Spinal cord (tissue), 10 donors: ENCODE data around the gene C10orf95. TPM values are rescaled to one million over a fixed set of nuclear protein-coding genes. Genes with fewer than 3 reads are reported as not detected.

Experiments
- DNase-seq, 6 donors: peaks; one replicate each; pipeline versions ENCODE4 v3.0.0 to v3.0.0-alpha.2; 2013 to 2015; ENCODE audit warnings: low spot score in 6 of 6, low read depth in 4 of 6
- H3K27ac ChIP-seq: one replicate; pipeline ENCODE4 v1.5.1; 2013; ENCODE audit warnings: low read depth, low read length, control low read depth
- H3K27me3 ChIP-seq: one replicate; pipeline ENCODE4 v1.6.1; 2013; ENCODE audit warnings: low read length; ENCODE audit not compliant: control insufficient read depth, insufficient read depth
- H3K36me3 ChIP-seq: one replicate; pipeline ENCODE4 v1.6.1; 2013; ENCODE audit warnings: low read length; ENCODE audit not compliant: control insufficient read depth, insufficient read depth
- H3K4me1 ChIP-seq: one replicate; pipeline ENCODE4 v1.6.1; 2013; ENCODE audit warnings: low read length; ENCODE audit not compliant: control insufficient read depth, insufficient read depth
- H3K4me3 ChIP-seq: one replicate; pipeline ENCODE4 v1.5.1; 2013; ENCODE audit warnings: low read depth, low read length, control low read depth
- H3K9me3 ChIP-seq: one replicate; pipeline ENCODE4 v1.6.1; 2013; ENCODE audit warnings: low read length; ENCODE audit not compliant: control insufficient read depth, insufficient read depth
- WGBS: methylation state at CpG from one replicate; pipeline ENCODE4 v1.1.5; 2013; ENCODE audit warnings: missing lambda C conversion rate; ENCODE audit not compliant: insufficient coverage; 5-methylcytosine and 5-hydroxymethylcytosine counted together
- polyA plus RNA-seq, 2 donors: library from polyadenylated mRNA; unstranded; fragments of 120-200 nt; gene quantifications; one replicate each; pipeline ENCODE4 v1.2.1, GENCODE V29; 2013; ENCODE audit not compliant: insufficient read length in 2 of 2
- total RNA-seq, 2 donors: library from RNA; depleted of rRNA in 1 of 2; stranded (reverse); fragments of 120-200 nt in 1 of 2; fragments of >200 nt in 1 of 2; gene quantifications; one replicate each; pipeline versions ENCODE4 v1.2.3 to v1.2.4, GENCODE V29; 2013 to 2014
- donor health status: healthy.

The C10orf95 gene
- total and polyA plus RNA-seq, 4 donors = 0.28 to 1.7 (median 0.95) TPM; not detected in 1

DNA sequence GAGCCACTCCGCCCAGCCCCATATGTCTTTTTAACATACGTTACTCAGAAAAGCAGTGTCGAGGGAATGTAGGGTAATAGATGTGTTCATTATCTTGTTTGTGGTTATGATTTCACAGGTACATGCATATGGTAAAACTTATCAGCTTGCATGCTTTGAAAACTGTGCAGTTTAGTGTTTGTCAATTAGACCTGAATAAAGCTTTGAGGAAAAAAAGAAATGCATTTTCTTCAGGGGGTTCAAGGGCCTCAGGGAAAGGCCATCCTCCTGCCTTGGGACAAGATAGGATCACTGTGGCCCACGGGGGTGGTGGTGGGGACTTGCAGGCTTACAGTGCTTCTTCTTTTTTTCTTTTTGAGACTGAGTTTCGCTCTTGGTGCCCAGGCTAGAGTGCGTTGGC, 16.0 kb upstream of the C10orf95 start:
- H3K36me3 ChIP-seq = peaks cover 35% of the 10 kb centered on the region
- no peak for DNase-seq
- WGBS = 79% methylated on average over 2 of the region's 6 CpGs
- H3K27ac ChIP-seq = no peak overlapping the region
- no peak overlapping the region for H3K4me3 ChIP-seq
- H3K27me3 ChIP-seq = no peaks in the 10 kb centered on the region
- no peaks in the 10 kb centered on the region for H3K9me3 ChIP-seq
- peaks cover 10% of the 10 kb centered on the region for H3K4me1 ChIP-seq

- Histone ChIP-seq H3K9me3 (no peaks in the 10 kb centered on the region), H3K4me1 (peaks cover 24% of the 10 kb centered on the region), H3K27me3 (no peaks in the 10 kb centered on the region), H3K27ac (no peak overlapping the region), H3K36me3 (peaks cover 20% of the 10 kb centered on the region), H3K4me3 (no peak overlapping the region)
- WGBS = 79% methylated on average over 1 of the region's 3 CpGs
- no peak for DNase-seq
These were observed 14.1 kb upstream of the C10orf95 start for GRCh38 chr10:102465466-102465865.

GRCh38 chr10:102463983-102464382, 12.6 kb upstream of the C10orf95 start:
- DNase-seq = no peak
- Histone ChIP-seq H3K4me1 (peaks cover 24% of the 10 kb centered on the region), H3K27ac (no peak overlapping the region), H3K9me3 (no peaks in the 10 kb centered on the region), H3K4me3 (no peak overlapping the region), H3K36me3 (peaks cover 8% of the 10 kb centered on the region), H3K27me3 (no peaks in the 10 kb centered on the region)
- 87% methylated on average over 10 of the region's 10 CpGs for WGBS

GRCh38 chr10:102462512-102463054, 11.2 kb upstream of the C10orf95 start:
- DNase-seq = no peak
- 43% methylated on average over 5 of the region's 6 CpGs for WGBS
- no peak overlapping the region for H3K4me3 ChIP-seq
- H3K27me3 ChIP-seq = no peaks in the 10 kb centered on the region
- no peak overlapping the region for H3K27ac ChIP-seq
- peaks cover 24% of the 10 kb centered on the region for H3K4me1 ChIP-seq
- no peaks in the 10 kb centered on the region for H3K36me3 ChIP-seq
- H3K9me3 ChIP-seq = no peaks in the 10 kb centered on the region

DNA sequence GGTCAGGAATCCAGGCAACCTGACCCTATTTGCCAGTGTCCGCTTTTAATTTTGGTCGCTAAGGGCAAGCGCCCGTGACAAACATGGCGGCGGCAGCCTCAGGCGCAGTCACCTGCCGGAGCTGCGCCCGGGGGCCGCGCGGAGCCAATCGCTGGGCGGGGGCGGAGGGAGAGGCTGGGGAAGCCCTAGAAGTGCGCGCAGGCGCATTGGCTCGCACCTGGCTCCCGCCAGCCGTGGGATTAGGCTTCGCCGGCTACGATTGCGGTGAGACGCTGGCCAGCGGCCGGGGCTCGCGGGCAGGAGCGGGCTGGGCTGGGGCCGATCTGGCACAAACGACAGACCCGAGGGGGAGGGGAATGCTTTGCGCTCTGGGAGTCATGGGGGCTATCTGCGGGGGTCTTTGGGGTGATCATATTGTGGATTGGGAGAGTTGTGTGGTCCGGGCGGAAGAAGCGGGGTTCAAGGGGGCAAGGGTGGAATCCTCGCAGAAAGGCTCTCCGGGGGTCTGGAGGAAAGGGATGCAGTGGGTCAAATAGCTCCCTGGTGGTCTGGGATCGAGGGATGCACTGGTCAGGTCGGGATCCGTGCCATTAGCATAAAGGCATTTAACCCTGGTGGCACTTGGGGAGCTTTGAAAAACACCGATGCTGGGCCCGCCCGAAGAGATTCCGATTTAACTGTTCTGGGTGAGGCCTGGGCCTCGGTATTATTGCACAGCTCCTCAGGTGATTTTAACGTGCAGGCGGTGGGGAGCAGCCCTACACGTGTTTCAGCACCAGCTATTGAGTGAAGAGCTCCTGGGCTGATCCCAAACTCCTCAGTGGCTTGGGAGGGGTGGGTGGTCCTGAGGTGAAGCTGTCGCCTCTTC, 10.1 kb upstream of the C10orf95 start:
- H3K27ac ChIP-seq = peak overlapping the region; percentile 18
- H3K36me3 ChIP-seq = no peaks in the 10 kb centered on the region
- peak overlapping the region; percentile 71 for H3K4me3 ChIP-seq
- H3K27me3 ChIP-seq = no peaks in the 10 kb centered on the region
- DNase-seq = peak; percentile 47 to 98 (median 84)
- no peaks in the 10 kb centered on the region for H3K9me3 ChIP-seq
- WGBS = 2% methylated on average over 54 of the region's 54 CpGs
- peaks cover 24% of the 10 kb centered on the region for H3K4me1 ChIP-seq

DNA sequence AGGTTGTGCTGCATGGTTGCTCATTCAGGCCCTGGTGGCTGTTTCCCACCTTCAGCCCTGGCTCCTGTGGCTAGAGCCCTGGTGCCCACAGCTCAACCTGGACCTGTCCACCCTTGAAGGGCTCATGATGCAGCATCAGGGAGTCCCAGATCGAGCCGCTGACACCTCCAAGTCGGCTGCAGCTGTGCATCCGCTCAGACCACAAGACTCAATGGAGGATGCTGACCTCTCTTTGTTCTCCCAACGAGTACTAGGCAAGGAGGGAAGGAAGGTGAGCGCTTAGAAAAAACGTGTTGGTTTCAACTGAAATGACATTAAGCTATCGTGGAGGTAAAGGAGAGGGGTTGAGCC, 9.5 kb upstream of the C10orf95 start:
- 26% methylated on average over 6 of the region's 8 CpGs for WGBS
- DNase-seq = peak in 1 of 6 donors; percentile 63
- peaks cover 24% of the 10 kb centered on the region for H3K4me1 ChIP-seq
- peak overlapping the region; percentile 18 for H3K27ac ChIP-seq
- no peaks in the 10 kb centered on the region for H3K9me3 ChIP-seq
- H3K36me3 ChIP-seq = no peaks in the 10 kb centered on the region
- peak overlapping the region; percentile 71 for H3K4me3 ChIP-seq
- H3K27me3 ChIP-seq = no peaks in the 10 kb centered on the region

DNA sequence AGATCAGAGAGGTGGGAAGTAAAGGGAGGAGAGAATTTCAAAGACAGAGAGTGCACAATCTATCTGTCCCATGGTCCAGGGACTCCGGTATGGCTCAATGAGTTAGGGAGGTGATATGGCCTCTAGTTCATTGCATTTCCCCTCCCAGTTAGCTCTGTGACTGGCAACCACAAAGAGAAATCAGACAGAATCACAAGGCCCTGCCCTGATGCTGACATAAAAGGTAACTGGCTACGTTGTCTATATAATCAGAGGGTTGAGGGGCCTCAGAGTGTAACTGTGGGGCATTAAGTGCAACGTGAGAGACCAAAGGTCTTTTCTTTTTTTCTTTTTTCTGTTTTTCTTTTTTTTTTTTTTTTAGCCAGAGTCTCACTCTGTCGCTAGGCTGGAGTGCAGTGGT, 7.3 kb upstream of the C10orf95 start:
- H3K4me3 ChIP-seq = no peak overlapping the region
- H3K27me3 ChIP-seq = no peaks in the 10 kb centered on the region
- no peak overlapping the region for H3K27ac ChIP-seq
- peaks cover 24% of the 10 kb centered on the region for H3K4me1 ChIP-seq
- no CpG with 5 or more reads among the region's 4 CpGs for WGBS
- H3K9me3 ChIP-seq = no peaks in the 10 kb centered on the region
- H3K36me3 ChIP-seq = peaks cover 3% of the 10 kb centered on the region
- no peak for DNase-seq

- Histone ChIP-seq H3K27ac (no peak overlapping the region), H3K36me3 (peaks cover 8% of the 10 kb centered on the region), H3K27me3 (no peaks in the 10 kb centered on the region), H3K4me1 (peaks cover 17% of the 10 kb centered on the region), H3K4me3 (no peak overlapping the region), H3K9me3 (no peaks in the 10 kb centered on the region)
- WGBS = 97% methylated on average over 6 of the region's 9 CpGs
- no peak for DNase-seq
These were observed 6.3 kb upstream of the C10orf95 start for GRCh38 chr10:102457591-102458150.

GRCh38 chr10:102455893-102456471, 4.6 kb upstream of the C10orf95 start:
- H3K27ac ChIP-seq = no peak overlapping the region
- no peaks in the 10 kb centered on the region for H3K27me3 ChIP-seq
- peaks cover 11% of the 10 kb centered on the region for H3K4me1 ChIP-seq
- DNase-seq = no peak
- H3K36me3 ChIP-seq = peaks cover 14% of the 10 kb centered on the region
- H3K9me3 ChIP-seq = no peaks in the 10 kb centered on the region
- H3K4me3 ChIP-seq = no peak overlapping the region
- WGBS = 78% methylated on average over 4 of the region's 7 CpGs
